HG03558 (cell line): ENCODE data around the gene TPI1.

Experiments
- ATAC-seq: cut with Tn5 transposase; IDR thresholded peaks from one replicate; pipeline ENCODE4 v1.9.1; 2021; ENCODE audit warnings: moderate number of reproducible peaks; ENCODE audit not compliant: unreplicated experiment; ENCODE audit errors: extremely low read depth

TPI1 gene

DNA sequence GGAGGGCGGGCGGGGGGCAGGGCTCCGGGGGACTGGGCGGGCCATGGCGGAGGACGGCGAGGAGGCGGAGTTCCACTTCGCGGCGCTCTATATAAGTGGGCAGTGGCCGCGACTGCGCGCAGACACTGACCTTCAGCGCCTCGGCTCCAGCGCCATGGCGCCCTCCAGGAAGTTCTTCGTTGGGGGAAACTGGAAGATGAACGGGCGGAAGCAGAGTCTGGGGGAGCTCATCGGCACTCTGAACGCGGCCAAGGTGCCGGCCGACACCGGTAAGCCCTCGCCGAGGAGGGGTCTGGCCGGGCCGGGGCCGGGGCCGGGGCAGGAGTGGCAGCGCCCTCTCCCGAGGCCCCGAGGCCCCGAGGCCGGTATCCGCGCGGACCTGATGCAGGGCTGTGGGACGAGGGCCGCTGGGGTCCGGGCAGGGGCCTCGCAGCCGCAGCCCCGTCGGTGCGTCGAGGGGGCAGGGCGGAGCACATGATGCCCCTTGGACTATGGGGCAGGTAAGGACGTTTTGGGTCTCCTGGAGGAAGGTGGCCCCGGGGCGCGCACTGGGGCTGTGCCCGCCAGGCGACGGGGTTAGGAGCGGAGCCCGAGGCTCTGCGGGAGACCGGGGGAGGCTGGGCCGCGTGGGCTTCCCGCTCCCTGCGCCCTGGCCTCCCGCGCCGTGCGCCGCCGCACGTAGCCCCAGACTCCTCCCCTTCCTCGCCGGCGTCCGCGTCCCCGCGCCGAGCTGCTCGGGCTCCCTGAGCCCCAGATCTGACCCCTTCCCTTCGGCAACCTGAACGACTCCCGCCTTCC is at the start of gene TPI1:
Gene TPI1 (plus strand): TSS at position 119 of the 798 bp plus-strand sequence. CDS start 36 bp downstream, at position 155.
- ATAC-seq = no peak

DNA sequence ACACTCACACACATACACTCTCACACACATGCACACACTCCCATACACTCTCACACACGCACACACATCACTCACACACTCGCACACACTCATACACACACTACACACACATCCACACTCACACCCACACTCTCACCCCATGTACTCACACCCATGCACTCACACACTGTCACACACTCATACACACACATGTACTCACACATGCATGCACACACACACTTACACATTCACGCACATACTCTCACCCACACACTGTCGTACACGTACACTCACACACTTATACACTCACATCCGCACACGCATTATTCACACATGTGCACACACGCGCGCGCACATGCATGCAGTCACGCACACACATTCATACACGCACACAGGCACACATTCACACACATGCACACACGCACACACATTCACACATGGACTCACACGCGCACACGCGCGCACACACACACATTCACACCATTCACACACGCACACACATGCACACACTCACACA is 49.6 kb upstream of the TPI1 start:
- no peak for ATAC-seq

DNA sequence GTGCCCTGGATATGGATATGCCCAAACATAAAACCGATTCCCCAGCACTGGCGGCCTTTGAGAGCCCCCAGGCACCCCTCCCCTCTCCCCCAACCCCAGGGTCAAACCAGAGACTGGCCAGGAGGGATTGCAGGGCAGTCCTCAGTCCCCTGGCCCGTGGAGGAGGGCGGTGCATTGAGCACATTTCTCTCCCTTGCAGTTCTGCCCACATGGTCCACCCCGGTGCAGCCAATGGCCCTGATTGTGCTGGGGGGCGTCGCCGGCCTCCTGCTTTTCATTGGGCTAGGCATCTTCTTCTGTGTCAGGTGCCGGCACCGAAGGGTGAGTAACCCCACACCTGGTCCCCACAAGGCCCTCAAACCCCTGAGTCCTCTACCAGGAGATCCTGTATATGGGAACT is 49.1 kb upstream of the TPI1 start:
- no peak for ATAC-seq

DNA sequence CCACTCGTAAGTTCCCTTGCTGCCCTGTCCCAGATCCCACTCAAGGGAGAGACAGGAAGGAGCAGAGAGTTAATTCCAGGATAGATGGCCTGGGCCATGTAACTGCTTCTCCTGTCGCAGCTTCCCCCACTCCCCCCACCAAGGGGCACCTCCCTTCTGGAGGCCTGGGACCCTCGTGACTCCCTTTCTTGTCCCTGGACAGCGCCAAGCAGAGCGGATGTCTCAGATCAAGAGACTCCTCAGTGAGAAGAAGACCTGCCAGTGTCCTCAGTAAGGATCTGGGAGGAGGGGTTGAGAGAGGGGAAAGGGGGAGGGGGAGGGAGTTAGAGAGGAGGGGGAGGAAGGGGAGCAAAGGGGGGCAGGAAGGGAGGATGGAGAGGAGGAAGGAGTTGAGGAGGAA is 48.7 kb upstream of the TPI1 start:
- ATAC-seq = no peak

DNA sequence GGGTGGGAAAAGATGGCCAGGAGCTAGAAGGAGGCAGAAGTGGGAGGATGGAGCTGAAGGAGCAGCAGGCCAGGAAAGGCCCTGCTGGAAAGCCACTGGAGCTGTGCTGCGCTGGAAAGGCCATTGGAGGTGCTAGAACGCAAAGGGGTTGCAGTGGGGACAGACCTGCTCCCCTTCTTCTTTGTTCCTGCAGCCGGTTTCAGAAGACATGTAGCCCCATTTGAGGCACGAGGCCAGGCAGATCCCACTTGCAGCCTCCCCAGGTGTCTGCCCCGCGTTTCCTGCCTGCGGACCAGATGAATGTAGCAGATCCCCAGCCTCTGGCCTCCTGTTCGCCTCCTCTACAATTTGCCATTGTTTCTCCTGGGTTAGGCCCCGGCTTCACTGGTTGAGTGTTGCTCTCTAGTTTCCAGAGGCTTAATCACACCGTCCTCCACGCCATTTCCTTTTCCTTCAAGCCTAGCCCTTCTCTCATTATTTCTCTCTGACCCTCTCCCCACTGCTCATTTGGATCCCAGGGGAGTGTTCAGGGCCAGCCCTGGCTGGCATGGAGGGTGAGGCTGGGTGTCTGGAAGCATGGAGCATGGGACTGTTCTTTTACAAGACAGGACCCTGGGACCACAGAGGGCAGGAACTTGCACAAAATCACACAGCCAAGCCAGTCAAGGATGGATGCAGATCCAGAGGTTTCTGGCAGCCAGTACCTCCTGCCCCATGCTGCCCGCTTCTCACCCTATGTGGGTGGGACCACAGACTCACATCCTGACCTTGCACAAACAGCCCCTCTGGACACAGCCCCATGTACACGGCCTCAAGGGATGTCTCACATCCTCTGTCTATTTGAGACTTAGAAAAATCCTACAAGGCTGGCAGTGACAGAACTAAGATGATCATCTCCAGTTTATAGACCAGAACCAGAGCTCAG is 48.0 kb upstream of the TPI1 start:
- ATAC-seq = no peak

DNA sequence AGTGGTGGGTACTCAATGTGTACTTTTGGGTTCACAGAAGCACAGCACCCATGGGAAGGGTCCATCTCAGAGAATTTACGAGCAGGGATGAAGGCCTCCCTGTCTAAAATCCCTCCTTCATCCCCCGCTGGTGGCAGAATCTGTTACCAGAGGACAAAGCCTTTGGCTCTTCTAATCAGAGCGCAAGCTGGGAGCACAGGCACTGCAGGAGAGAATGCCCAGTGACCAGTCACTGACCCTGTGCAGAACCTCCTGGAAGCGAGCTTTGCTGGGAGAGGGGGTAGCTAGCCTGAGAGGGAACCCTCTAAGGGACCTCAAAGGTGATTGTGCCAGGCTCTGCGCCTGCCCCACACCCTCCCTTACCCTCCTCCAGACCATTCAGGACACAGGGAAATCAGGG is 47.2 kb upstream of the TPI1 start:
- ATAC-seq = no peak

DNA sequence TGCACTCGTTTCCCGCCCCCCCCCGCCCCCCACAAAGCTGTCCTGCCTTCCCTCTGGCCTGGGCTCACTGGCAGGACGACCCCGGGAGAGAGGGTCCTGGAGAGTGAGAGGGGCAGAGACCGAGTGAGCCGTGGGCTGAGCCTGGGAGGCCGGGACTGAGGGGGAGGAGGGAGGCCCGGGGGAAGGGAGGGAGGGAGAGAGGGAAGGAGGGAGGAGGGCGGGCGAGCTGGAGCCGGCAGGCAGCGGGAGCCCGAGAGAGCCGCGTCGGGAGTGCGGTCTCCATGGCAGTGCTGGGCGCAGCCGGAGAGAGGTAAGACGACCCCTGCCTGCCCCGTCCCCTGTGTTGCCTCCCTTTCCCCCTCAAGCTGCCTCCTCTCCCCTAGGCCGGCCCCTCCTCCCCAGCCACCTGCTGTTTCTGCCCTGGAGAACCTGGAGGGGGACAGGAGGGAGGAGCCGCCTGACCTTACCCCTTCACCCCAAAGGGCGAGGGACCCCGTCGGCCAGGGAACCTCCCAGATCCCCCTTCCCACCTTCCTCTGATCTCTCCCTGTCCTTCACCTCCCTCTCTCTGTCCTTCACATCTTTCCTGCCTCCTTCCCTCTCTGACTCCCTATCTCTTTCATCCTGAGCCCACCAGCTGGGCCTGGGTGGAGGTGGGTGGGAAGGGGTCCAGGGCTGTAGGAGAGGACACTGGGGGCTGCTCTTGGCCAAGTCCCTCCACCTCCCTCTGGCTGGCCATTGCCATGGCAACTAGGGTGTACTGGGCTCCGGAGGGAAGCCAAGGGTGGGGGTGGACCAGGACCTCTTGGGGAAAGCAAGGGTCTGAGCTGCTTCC is 45.5 kb upstream of the TPI1 start, which contains the start of gene GPR162:
Gene GPR162 (plus strand): TSS at position 231 of the 835 bp plus-strand sequence. CDS start 2,078 bp downstream, outside the sequence.
- ATAC-seq = no peak

DNA sequence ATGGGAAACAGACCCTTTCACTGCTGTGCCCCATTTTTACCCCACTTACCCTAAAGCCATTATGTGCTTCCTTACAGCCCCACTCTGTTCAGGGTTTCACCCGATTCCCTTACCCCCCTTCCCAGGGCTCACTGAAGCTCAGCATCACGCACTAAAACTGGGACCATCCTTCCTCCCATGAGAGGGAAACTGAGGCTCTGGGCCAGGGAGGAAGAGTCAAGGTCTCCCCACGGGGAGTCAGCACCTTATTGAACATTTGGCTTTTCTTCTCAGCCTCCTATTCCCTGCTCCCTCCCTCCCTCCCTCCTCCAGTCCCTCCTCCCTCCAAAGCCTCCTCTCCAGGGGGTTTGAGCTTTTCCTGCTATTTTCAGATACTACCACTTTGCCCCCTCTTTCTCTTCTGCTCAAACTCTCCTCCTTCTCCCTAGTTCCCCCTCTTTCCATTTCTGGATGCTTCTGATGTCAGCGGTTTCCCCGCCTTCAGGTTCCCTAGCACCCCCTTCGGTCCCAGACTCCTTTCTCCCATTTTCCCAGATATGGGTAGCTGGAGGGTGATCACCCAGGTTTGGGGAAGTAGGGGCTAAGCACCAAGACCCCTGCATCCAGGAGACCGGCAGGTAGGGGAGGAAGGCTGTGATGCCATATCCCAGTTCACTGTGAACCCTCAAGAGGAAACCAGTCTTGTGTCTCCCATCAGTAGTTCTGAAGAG is 44.8 kb upstream of the TPI1 start:
- no peak for ATAC-seq

DNA sequence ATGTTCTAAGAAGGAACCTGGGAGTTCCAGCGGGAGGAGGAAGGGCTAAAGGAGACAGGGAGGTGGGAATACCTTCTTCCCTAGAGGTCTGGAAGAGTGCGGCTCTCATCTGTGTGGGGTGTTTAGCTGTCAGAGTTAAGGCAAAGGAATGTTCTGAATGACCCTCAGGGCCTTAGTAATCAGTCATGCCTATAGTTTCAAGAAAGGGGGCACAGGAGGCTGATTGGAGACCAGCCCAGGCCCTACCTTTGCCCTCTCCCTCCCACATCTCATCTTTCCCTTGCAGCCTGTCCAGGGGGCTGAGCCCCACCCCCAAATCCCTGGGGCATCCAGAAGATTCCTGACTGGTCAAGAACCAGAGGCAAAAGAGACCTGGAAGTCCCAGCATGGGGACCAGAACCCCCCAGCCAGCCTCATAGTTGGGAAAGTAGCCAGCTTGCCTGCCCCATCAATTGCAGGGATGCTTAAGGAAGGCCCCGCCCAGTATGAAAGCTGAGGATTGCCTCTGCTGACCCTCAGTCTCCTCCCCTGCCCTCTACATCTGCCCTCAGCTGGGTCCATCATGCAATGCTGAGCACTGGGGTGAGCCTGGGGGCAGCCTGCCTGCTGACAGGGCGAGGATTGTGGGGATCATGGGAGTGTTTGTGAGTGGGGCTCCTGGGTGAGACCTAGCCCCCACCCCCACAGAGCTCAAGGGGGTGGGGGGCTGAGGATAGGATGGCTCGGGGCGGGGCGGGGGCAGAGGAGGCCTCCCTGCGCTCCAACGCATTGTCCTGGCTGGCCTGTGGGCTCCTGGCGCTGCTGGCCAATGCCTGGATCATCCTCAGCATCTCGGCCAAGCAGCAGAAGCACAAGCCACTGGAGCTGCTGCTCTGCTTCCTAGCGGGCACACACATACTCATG is 43.9 kb upstream of the TPI1 start:
- no peak for ATAC-seq

DNA sequence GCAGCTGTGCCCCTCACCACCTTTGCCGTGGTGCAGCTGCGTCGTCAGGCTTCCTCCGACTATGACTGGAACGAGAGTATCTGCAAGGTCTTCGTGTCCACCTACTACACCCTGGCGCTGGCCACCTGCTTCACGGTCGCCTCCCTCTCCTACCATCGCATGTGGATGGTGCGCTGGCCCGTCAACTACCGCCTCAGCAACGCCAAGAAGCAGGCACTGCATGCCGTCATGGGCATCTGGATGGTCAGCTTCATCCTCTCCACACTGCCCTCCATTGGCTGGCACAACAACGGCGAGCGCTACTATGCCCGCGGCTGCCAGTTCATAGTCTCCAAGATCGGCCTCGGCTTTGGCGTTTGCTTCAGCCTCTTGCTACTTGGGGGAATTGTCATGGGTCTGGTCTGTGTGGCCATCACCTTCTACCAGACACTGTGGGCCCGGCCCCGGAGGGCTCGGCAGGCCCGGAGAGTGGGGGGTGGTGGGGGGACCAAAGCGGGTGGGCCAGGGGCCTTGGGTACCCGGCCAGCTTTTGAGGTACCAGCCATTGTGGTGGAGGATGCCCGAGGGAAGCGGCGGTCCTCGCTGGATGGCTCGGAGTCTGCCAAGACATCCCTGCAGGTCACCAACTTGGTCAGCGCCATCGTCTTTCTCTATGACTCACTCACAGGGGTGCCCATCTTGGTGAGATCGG is 43.1 kb upstream of the TPI1 start:
- ATAC-seq = no peak

DNA sequence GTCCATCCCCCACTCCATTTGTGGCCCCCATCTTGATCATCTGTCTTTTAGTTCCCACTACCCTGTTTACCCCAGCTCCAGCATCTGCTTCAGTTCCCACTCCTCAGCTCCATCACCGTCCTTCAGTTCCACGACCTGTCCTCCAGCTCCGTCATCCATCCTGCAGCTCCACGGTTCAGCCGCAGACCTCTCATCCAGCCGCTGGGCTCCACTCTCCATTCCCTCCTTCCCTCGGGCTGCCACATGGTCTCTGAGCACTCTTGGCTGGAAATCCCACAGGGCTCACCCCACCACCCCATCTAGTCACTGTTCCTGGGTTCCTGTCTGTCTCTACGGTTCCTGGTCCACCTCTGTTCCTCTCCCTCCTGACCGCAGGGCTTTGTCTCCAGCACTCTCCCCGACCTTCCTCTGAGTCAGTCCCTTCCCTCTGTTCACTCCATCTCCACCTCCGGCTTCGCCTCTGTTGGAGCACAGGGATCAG is 42.4 kb upstream of the TPI1 start:
- ATAC-seq = no peak

DNA sequence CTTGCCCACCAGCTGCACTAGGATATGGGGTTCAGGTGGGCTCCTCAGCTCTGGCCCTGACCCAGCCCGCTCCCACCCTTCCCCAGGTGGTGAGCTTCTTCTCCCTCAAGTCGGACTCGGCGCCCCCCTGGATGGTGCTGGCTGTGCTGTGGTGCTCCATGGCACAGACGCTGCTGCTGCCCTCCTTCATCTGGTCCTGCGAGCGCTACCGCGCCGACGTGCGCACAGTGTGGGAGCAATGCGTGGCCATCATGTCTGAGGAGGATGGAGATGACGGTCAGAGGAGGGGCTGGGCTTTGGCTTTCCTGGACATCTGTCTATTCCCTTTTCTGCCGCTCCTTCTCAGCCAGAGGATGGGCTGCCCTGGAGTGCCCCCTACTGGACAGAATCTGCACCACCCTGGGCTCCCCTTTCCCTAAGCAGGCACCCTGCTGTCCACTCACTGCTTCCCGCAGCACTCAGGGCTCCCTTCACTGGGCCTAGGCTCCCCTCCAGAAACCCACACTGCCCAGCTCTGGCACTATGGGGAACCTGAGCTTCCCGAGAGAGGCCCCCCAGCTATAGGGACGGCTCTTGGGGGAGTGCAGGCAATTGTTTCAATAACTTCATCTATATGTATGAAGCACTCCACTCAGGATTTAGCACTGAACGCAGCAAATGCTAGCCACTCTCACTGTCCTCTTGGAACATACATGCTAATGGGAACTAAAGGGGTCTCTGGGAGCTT is 41.8 kb upstream of the TPI1 start:
- no peak for ATAC-seq

DNA sequence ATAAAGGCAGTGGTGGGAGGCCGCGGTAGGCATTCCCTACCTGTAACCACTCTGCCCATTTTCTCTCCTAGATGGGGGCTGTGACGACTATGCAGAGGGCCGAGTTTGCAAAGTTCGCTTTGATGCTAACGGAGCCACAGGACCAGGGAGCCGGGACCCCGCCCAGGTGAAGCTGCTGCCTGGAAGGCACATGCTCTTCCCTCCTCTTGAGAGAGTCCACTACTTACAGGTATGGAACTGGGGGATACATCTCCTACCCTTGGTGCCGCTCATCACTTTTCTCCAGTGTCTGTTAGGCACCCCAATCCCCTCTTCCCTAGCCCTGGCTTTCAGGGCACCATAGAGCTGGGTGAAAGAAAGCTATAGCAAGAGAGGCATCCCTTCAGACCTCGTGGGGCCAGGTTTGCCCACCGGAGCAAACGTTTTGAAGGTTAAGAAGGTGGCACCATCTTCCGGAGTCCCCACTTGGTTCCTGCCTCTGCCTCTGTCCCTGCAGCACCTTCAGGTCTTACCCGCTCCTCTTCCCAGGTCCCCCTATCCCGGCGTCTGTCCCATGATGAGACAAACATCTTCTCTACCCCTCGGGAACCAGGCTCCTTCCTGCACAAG is 41.1 kb upstream of the TPI1 start:
- ATAC-seq = no peak

DNA sequence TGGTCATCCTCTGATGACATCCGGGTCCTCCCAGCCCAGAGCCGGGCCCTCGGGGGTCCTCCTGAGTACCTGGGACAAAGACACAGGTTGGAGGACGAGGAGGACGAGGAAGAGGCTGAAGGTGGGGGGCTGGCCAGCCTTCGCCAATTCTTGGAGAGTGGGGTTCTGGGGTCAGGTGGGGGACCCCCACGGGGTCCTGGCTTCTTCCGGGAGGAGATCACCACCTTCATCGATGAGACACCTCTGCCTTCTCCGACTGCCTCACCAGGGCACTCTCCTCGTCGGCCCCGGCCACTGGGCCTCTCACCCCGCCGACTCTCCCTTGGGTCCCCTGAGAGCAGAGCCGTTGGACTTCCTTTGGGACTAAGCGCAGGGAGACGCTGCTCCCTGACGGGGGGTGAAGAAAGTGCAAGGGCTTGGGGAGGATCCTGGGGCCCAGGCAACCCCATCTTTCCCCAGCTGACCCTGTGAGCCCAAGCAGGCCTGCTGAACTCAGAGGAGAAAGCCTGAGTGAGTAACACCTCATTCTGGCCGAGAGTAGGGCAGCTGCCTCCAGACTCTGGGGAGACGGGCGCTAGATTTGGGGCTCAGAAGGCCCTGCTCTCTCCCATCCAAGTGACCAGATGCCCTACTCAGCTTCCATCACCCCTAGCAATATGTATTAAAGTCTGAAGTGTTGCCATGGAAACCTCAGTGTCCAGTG is 40.4 kb upstream of the TPI1 start:
- ATAC-seq = no peak

DNA sequence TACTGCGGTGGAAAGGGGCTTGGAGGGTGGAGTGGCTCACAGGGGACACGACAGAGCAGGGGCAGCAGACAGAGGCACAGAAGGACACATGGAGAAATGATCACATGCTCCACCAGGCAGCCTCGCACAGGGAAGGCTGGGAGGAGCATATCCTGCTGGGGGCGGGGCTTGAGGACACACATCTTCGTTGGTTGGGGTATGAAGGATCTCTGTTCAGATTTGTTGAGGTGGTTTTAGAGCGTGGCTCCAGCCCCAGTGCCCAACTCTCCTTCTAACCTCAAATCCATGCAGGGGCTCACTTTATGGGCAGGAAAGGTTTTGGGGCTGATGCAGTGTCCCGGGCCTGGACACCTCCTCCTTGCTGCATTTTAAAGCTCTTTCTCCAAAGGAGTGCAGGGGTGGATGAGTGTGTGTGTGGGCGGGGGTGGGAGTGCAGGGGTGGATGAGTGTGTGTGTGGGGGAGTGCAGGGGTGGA is 39.9 kb upstream of the TPI1 start:
- ATAC-seq = no peak
